Activated T-cell treated with anti-CD3 and anti-CD28 coated beads, Interleukin-2, amount 50 U/mL, for 24 hours (primary cell): ENCODE results near the gene DPEP2NB.

ENCODE experiments used
- DNase-seq: peaks from one replicate; pipeline ENCODE4 v3.0.0-alpha.2; 2020
- H3K27ac Mint-ChIP-seq: 2 replicates; pipeline ENCODE4 v1.8.0; 2020; ENCODE audit warnings: mild to moderate bottlenecking, mixed read lengths
- H3K27me3 Mint-ChIP-seq: 2 replicates; pipeline ENCODE4 v1.8.0; 2020; ENCODE audit warnings: mixed read lengths
- H3K36me3 Mint-ChIP-seq: 2 replicates; pipeline ENCODE4 v1.8.0; 2020; ENCODE audit warnings: low read depth, mixed read lengths
- H3K4me1 Mint-ChIP-seq: 2 replicates; pipeline ENCODE4 v1.8.0; 2020; ENCODE audit warnings: low read depth, mixed read lengths
- H3K4me3 Mint-ChIP-seq: 2 replicates; pipeline ENCODE4 v1.8.0; 2020; ENCODE audit warnings: mild to moderate bottlenecking, moderate library complexity, mixed read lengths
- H3K9me3 Mint-ChIP-seq: 2 replicates; pipeline ENCODE4 v1.8.0; 2020; ENCODE audit warnings: mixed read lengths

Gene DPEP2NB

DNA sequence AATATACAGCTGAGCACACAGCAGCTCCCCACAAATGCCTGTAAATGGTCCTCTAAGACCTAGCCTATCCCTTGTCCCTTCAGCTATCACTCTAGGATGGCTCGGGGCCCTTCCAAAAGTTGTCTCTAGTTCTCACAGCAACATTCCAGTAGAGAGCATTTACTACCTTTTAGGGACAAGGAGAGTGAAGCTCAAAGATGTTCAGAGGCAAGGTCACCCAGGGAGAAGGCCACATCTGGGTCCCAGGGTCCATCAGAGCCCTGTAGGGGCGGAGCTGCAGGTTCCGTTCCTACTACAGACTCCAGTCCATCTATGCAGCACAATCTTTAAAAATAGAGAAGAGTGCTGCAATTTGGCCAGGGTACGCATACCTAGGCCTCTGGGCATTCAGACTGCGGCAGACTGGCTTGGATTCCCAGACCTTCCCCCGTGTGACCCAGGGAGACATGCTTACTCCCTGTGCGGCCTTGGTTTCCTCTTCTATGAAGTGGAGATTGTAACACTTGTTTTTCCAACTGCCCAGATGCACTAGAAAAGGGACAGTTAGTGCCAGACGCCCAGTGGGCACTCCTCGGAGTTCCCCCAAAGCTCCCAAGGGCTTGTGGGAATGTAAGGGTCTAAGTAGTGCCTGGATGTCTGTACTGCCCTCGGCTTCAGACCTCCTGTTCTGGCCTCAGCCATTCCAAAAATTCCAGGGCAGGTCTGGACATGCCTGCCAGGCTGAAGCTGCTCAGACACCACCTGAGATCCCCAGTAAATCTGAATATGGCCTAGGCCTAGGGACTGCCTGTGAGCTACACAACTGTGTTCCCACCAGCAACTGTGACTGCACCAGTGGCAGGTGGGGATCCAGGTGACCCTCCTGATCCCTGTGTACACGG is 49.8 kb downstream of the DPEP2NB start:
- Mint-ChIP-seq H3K36me3 (peaks cover 29% of the 10 kb centered on the region), H3K9me3 (no peaks in the 10 kb centered on the region), H3K4me1 (peaks cover 27% of the 10 kb centered on the region), H3K4me3 (peak overlapping the region; percentile 51), H3K27me3 (no peaks in the 10 kb centered on the region), H3K27ac (no peak overlapping the region)
- DNase-seq = no peak

GRCh38 chr16:67964477-67965131 is 51.1 kb downstream of the DPEP2NB start:
- Mint-ChIP-seq H3K9me3 (no peaks in the 10 kb centered on the region), H3K36me3 (peaks cover 42% of the 10 kb centered on the region), H3K27me3 (no peaks in the 10 kb centered on the region), H3K4me1 (peaks cover 24% of the 10 kb centered on the region), H3K4me3 (no peak overlapping the region), H3K27ac (no peak overlapping the region)
- DNase-seq = no peak

GRCh38 chr16:67963662-67964321 is 51.9 kb downstream of the DPEP2NB start:
- peaks cover 18% of the 10 kb centered on the region for H3K4me1 Mint-ChIP-seq

More at GRCh38 chr16:67963662-67964321, 51.9 kb downstream of the DPEP2NB start:
- no peak overlapping the region for H3K27ac Mint-ChIP-seq
- DNase-seq = no peak
- H3K4me3 Mint-ChIP-seq = no peak overlapping the region
- no peaks in the 10 kb centered on the region for H3K27me3 Mint-ChIP-seq
- no peaks in the 10 kb centered on the region for H3K9me3 Mint-ChIP-seq
- H3K36me3 Mint-ChIP-seq = peaks cover 49% of the 10 kb centered on the region
